ENCODE results near the gene PRKN.

DNA sequence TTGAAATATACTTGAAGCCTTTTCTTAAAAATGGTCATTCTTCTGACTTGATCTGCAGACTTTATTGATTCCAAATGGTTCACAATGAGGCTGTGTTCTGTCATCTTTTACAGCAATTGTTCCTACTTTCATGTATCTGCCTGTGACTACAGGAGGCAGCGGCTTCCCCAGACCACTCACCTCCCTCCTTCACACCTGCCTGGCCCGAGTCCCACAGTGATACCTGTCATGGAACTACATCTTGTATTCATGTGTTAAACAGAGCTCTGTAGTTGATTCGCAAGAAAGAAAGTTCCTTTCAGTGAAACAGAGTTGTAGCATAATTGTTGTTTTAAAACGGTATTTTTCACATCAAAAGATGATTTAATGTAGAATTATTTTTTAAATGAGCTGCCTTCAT lies 780.2 kb downstream of the PRKN start:
- TF ChIP-seq CTCF (IDR thresholded peaks at IDR 0.05; ENCODE audit: borderline replicate concordance, extremely low read depth, low read length, poor library complexity, severe bottlenecking) (no peak), EZH2 (IDR thresholded peaks at IDR 0.05; ENCODE audit: borderline replicate concordance, low read depth, low read length, severe bottlenecking) (no peak)

Measured in DND-41 (cell line).